Activated naive CD8-positive, alpha-beta T cell treated with anti-CD3 and anti-CD28 coated beads, Interleukin-2, amount 50 U/mL, for 16 hours (primary cell): Measurements from ENCODE around the gene SNCB.
A peak's percentile ranks its signal among the peaks of the same experiment; 100 is the strongest.

Experiments
- DNase-seq: peaks from one replicate; pipeline ENCODE4 v3.0.0-alpha.2; 2020; ENCODE audit warnings: low read depth, low spot score

The SNCB gene

DNA sequence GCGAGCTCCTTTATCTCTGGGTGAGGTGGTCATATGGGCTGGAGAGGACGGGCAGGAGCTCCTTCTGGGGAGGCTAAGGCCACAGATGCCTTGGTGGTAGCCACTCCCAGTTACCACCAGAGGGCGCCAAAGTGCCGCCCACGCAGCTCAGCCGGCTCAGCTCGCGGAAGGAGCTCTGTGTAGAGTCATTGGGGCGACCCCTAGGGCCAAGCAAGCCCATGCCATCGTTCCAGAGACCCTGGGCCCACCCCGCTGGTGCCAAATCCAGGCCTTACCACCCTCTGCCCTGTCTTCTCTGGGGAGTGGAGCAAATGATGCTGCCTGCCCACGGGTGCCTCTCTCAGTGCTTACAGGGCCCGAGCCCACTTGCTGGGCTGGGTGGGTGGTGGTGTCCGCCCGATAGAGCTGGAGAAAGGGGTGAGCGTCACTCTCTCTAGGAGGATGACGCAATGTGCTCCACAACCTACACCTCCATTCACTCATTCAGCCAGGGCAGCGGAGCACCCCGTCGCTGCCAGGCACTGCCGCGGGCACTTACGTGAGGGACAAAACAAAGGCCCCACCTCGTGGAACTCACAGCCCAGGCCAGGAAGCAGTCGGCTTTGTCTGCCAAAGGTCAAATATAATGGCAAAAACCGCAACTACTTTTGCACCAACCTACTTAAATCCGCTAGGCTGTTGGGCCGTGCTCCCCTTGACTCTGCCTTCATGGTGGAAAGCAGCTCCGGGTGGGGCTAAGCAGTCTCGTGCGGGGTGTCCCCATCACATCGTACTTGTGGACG, 30.7 kb upstream of the SNCB start:
- peak; percentile 67 for DNase-seq

DNA sequence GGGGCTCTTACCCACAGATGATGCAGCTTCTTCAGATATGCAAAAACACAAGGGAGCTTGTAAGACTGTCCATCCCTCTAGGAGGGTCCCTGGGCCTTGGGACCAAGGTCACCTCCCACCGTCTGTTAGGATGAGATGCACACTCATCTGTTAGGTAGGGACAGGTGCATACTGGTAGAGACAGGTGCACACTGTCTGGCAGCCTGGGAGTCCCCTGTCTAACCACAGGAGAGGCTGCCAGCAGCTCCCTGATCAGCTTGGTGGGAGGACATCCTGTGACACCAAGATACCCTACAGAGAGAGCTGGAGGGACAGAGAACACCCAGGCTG, 30.2 kb upstream of the SNCB start:
- DNase-seq, result no peak

DNA sequence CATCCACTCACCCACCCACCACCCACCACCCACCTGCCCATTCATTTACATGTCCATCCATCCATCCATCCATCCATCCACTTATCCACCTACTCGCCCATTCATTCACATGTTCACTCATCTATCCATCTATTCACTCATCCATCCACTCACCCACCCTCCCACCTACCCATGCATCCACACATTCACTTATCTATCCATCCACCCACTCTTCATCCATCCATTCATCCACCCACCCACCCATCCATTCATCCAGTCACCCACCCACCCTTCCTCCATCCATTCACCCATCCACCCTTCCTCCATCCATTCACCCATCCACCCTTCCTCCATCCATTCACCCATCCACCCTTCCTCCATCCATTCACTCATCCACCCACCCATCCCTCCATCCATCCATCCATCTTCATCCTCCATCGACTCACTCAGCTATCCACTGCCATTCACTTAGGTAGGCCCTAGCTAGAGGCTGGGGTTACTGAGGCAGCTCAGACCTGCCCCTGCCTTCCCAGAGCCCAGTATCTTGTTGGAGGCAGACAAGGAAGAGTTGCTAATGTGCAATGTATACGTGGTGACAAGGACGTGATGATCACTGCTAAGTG, 29.6 kb upstream of the SNCB start:
- no peak for DNase-seq

DNA sequence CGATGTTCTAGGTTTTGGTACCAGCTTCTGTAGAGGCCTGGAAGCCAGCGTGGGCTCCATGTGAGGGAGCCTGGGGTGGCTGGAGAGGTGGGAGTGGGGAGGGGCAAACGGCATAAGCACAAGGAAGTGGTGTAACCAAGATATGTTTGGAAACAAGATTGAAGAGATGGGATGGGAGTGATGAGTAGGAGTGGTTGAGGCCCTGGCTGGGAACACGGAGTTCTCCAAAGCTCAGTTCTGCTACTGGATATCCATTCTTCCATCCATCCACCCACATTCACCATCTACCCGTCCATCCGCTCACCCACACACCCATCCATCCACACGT, 29.1 kb upstream of the SNCB start:
- DNase-seq, result no peak

DNA sequence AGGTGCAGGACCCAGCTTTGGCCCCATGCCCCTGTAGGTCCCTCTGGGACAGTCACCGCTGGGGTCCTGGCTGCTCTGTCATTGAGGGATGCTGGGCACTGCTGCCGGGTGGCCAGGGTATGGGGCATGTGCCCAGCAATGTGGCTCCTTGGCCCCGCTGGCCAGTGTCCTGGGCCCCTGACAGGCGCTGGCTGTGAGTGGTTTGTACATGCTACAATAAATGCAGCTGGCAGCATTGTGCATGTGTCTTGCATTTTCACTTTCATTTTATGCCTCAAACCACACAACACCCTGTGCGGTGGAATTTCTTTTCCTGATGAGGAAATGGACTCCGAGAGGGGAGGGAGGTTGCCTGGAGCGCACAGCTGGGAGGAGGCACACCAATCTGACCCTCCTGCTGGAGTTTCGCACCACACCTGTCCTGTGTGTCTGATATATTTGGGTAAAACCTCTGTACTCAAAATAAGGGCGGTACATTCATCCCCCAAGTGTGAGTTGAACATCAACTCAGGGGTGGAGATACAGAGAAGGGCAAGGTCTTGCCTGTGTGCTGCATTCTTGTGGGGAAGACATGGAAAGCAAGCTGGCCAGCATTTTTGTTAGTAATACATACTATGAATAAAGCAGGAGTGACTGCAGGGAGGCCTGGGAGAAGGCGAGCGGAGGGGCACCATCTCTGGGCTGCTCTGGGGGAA, 28.6 kb upstream of the SNCB start:
- no peak for DNase-seq

DNA sequence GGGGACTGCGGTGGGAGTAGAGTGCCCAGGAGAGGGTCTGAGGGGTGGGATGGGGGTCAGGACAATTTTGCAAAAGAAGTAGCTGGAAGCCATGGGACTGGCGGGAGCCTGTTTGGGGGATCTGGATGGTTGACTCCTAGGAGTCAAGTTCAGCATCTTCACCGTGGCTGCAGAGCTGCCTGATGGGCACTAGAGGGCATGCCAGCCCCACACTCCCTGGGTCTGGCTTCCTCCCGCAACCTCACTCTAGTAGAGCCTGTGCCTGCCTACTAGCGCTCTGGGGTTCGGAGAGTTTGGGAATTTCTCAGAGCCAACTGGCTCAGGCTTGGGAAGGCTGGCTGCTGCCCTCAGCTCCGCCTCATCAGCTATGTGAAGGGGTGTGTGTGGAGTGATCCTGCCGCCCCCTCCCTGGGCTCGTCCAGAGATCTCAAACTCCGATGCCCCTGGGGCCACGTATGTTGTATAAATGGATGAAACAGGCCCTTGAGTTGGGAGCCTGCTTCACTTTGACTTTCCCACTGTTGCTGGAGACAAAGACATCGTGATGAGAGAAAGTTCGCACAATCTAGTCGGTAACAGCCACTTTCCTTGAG, 27.8 kb upstream of the SNCB start:
- DNase-seq, result peak; percentile 49

DNA sequence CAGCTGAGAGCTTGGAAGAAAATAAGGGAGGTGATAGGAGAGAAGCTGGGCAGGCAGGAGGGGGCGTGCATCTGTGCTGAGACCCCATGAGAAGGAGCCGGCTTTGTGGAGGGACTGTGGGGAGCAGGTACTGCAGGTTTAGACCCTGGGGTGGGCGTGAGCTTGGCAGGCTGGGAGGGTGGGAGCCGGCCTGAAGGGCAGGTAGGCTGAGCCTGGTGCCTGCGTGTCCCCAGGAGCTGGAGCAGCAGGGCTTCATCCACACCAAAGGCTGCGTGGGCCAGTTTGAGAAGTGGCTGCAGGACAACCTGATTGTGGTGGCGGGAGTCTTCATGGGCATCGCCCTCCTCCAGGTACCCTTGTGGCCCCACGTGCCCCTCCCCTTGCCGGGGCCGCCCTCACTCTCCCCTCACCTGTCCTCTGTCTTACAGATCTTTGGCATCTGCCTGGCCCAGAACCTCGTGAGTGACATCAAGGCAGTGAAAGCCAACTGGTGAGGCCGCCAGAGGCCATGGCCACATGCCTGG, 26.2 kb upstream of the SNCB start:
- no peak for DNase-seq

DNA sequence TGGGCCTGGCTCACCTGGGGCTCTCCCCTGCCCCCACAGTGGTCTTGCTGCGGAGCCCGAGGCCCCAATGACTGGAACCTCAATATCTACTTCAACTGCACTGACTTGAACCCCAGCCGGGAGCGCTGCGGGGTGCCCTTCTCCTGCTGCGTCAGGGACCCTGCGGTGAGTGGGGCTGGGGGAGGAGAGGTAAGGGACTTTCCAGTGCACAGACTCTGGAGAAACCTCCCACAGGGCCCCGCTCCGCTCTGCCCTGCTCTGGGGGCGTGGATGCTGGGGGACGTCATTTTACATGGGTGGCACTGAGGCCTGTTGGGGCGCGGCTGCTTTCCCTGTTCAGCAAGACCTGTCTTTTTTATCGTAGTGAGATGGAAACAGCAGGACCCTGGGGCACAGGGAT, 24.5 kb upstream of the SNCB start:
- DNase-seq, result no peak

DNA sequence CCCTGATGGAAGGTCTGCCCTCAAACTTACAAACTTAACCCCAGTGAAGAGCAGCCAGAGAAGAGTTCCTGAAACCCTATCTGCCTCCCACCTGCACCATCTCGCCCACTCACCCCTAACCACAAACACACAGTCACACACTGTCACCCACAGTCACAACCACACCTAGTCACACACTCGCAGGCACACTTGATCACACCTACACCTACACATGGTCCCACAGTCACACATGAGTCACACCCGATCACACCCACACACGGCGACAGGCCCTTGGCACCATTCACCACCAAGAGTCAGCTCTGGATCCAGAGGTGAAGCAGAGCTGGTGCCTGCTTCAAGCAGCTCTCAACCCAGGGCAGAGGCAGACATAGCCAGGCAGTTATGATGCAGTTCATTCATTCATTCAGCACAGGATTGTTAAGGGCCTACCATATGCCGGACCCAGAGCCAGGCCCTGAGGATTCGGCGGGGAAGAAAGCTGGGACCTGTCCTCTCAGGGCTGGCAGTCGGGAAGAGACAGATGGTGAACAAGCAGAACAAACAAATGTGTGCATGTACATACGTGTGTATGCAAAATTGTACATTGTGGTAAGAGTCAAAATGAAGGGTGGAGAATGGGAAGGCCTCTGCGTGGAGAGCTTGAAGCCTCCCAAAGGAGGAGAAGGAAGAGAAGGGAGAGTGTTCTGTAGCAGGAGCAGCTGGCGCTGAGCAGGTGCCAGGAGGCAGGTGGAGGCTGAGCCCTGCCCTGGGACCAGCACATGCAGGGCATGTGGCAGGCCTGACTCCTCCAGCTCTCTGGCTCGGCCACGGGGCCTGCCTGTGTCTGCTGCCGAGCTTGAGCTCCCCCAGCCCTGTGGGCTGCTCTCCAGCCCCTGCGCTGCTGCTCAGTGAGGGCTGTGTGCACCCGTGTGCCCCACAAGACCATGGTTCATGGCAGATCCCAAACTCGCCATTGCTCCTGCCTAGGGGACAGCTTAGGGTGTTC, 23.4 kb upstream of the SNCB start:
- DNase-seq, result peak; percentile 81

DNA sequence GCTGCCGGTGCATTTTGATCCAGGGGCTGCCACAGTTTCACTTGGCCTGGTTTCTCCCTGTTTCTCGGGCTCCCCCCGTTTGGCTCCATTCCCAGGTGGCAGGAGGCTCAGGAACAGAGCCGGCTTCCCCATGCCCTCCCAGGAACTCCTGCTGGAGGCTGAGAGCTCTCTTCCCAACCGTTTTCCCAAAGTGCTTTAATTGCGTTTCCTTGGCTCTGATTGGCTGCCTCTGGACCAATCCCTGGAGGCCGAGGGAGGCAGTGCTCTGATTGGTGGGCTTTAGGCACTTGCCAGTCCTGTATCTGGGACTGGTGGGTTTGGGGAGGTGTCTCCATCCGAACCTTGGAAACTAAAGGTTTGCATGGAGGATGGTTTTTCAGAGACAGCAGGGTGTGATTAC, 21.8 kb upstream of the SNCB start:
- no peak for DNase-seq

DNA sequence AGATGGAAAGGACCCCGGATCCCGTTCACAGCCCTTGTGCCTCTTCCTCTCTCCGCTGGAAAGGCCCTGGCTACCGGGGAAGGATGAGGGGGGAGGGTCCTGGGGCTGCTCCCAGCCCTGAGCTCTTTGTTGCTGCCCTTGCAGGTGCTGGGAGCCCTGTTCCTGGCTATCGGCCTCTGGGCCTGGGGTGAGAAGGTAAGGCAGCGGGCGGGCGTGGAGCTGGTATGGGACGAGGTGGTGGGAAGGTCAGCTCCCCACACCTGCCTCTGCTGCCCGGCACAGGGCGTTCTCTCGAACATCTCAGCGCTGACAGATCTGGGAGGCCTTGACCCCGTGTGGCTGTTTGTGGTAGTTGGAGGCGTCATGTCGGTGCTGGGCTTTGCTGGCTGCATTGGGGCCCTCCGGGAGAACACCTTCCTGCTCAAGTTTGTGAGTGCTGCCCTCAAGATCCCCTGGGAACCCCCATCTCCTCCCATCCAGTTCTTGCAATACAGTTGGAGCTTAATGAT, 21.2 kb upstream of the SNCB start:
- DNase-seq, result no peak

DNA sequence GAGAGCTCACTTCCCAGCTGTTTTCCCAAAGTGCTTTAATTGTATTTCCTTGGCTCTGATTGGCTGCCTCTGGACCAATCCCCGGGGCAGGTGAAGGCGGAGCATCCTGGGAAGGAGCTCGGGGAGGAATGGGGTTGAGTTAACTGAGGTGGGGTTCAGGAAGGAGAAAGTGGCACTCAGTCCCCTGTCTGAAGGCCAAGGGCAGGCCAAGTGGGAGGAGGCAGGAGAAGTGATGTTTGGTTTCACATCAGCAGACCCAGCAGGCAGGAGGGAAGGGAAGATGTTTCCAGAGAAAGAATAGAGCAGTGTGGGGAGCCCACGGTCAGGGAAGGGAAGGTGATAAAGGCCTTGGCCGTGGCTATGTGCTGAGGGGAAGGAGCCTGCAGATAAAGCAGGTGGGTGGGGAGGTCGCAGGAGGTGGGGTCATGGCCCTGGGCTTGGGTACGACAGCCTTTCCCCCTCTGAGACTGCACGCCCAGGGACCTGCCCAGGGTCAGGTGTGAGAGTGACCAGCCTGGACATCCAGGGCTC, 20.1 kb upstream of the SNCB start:
- no peak for DNase-seq

DNA sequence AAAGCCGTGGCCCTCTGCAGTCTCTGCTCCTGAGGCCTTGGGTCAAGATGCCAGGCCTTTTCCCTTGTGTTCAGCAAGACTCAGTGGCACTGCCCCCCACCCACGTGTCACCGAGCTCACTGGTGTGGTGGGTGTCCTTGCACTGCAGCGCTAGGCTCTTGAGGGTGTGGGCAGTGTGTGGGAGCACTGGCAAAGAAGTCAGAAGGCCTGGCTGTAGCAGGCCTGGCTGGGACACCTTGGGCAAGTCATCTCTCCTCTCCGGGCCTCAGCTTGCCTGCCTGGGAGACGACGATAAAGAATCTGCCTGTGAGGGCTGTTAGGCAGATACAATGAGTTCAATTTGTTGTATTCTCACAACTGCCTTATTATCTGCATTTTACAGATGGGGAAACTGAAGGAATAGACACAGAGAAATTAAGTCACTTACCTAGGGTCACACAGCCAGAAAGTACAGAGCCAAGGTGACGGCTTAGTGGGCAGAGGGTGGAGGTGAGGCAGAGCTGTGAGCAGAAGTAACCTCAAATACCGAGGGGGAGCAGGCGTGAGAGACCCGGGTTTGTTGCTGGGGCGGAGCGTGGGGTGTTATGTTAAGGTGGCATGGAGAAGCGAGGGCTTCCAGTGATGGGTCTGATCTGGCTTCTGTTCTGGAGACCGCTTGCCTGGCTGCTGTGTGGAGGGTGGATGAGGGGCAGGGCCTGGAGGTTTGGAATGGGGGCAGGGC, 18.3 kb upstream of the SNCB start:
- DNase-seq, result no peak

DNA sequence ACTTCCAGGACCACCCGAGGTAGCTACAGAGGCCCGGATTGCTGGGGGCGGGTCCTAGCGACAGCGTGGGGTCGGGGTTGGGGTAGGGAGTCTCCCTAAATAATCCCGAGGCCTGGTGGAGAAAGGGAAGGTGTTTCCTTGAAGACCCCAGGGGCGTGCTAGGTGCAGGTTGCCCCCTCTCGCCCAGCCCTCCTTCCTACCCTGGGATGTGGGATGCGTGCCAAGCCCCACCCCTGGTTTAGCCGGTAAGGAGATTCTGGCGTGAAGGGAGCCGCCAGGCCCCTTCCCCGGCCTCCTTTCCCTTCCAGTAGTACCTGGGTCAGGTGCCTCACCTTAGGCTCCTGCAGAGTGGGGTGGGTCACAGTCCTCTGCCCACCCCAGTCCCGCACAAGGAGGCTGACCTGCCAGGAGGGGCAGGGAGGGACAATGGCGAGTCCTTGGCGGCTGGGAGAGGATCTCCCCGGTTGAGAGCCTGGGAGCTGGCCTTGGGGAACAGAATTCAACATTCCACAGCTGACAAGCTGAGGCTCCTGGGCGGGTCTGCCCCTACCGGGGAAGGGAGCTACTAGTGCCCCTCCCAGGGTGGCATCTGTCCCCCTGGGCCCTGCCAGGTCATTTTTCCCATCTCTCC, 17.6 kb upstream of the SNCB start:
- no peak for DNase-seq

DNA sequence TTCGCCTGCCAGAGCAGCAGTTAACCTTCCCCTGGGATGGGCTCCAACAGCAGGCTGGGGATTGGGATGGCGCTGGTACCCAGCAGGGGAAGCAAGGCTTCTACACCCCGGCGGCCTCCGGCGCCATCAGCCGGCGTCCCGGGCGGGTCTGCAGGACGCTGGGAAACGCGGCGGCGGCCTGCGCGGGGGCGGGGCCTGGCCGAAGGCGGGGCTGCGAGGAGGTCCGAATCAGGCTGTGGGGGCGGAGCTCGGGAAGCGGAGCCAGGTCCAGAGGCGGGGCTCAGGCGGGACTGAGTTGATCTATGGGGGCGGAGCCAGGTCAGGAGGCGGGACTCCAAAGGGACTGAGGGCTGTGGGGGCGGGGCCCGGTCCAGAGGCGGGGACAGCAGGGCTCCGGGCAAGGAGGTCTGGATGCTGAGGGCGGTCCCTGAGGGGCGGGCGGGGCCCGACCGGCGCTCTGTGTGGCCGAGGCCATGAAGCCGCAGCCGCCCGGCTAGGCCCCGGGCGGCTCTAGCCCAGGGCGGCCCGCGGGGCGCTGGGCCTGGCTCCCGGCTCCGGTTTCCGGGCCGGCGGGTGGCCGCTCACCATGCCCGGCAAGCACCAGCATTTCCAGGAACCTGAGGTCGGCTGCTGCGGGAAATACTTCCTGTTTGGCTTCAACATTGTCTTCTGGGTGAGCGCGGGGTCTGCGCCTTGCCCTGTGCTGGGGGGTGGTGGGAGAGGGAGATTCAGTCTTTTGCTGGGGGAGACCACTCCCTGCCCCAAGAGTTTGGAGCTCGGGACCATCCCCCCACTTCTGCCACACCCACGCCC, 16.9 kb upstream of the SNCB start, which contains the start of gene TSPAN17:
TSPAN17 (plus strand) TSS at position 455 of the 813 bp plus-strand sequence; CDS start at position 587, 132 bp downstream.
- DNase-seq, result peak; percentile 96

DNA sequence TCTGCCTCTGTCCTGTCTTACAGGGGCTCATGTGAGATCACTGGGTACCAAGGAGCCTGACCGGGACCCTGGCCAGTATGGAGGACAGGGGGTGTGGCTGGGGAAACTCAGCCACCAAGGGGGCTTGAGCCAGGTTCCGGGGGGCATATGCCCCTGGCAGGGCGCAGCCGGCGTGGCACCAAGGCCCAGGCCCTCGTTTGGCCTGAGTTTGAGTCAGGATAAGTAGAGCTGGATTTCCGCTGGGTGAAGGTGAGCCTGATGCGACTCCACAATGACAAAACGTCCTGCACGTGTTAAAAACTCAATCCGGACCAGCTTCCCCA, 16.3 kb upstream of the SNCB start:
- no peak for DNase-seq

DNA sequence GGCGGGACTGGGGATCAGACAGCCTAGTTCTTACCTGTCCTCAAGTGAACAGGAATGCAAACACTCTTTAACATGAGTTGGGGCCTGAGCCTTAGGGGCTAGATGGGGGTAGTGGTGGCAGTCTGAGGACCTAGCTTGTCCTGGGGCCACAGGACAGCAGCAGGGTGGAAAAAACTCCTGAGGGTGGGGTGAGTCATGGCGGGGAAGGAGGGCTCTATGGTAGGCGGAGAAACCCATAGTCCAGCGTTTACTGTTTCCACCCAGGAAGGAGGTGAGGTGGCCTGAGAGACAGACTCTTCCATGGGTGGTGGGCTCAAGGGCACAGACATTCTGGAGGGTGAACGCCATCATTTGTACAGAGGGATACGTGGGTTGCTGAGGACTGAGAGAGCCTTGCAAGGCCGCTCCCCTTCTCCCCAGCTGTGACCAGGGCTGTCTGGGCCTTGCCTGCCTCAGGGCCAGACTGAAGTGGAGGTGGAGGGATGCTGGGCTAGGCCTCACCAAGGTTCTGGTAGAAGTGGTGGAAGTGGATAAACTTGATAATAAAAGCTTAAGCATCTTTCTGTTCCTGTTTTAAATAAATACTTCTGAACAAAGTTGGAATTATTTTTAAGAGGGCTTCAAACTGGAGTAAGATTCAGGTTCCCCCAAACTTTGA, 15.8 kb upstream of the SNCB start:
- DNase-seq, result no peak

DNA sequence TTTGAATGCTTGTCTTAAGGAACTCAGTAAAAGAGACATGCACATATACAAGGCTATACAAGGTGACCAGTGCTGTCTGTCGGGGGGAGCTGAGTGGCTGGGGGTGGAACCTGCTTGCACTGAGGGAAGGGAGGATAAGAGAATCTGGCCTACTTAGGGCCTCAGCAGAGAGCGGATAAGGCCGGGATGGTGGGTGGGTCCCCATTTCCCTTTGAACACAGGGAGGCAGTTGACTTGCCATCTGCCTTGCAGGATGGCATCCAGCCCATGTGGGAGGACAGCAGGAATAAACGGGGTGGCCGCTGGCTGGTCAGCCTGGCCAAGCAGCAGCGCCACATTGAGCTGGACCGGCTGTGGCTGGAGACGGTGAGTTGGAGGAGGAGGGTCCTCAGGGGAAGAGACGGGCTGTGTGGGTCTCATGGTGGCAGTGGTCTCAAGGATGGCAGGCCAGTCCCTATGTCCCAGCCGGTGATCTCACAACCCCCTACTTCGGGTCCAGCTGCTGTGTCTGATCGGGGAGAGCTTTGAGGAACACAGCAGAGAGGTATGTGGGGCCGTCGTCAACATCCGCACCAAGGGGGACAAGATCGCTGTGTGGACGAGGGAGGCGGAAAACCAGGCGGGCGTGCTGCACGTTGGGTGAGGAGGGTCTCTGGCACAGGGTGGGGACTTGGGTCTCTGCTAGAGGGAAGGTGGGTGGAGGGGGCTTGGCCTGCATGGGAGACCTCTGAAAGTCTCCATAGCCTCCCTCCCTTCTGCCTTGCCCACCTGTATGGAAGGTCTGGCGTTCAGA, 14.7 kb upstream of the SNCB start:
- DNase-seq, result no peak
